ENCODE data around the gene SLC25A5. TPM values are rescaled to one million over a fixed set of nuclear protein-coding genes. Genes with fewer than 3 reads are reported as not detected.

Gene SLC25A5
- total and polyA plus RNA-seq, 2 experiments from 2014 or later, result 348 to 451 TPM

GRCh38 chrX:119419898-119420297 lies 48.3 kb upstream of the SLC25A5 start:
- TF ChIP-seq EZH2 (IDR thresholded peaks at IDR 0.05; ENCODE audit: low read depth, unreplicated experiment) (no peak), STAT1 (IDR thresholded peaks at IDR 0.05; ENCODE audit: unreplicated experiment) (no peak), ZNF114 (CRISPR knock-in tag; IDR thresholded peaks at IDR 0.05) (no peak), ETS1 (IDR thresholded peaks at IDR 0.05) (no peak), EZH2phosphoT487 (IDR thresholded peaks at IDR 0.05; ENCODE audit: unreplicated experiment) (no peak), ZNF331 (CRISPR knock-in tag; IDR thresholded peaks at IDR 0.05; ENCODE audit: low read depth) (no peak), POLR2AphosphoS5 (IDR thresholded peaks at IDR 0.05; ENCODE audit: low read depth) (no peak), REST (IDR thresholded peaks at IDR 0.05; ENCODE audit: unreplicated experiment) (no peak), CREB1 (CRISPR knock-in tag; IDR thresholded peaks at IDR 0.05; ENCODE audit: low read depth) (no peak), CTCF (conservative IDR thresholded peaks at IDR 0.05; ENCODE audit: low read depth in 2 of 2) (no peak), NANOG (IDR thresholded peaks at IDR 0.05; ENCODE audit: borderline replicate concordance) (no peak), JUNB (IDR thresholded peaks at IDR 0.05; ENCODE audit: unreplicated experiment) (no peak), ZNF462 (CRISPR knock-in tag; IDR thresholded peaks at IDR 0.05) (no peak)
- H3K27me3 Mint-ChIP-seq (ENCODE audit: insufficient read depth, low read depth, poor library complexity), result peaks cover 2% of the 10 kb centered on the region
- Histone ChIP-seq H3F3A (replicated peaks; ENCODE audit: low read depth) (no peaks in the 10 kb centered on the region), H3K4me1 (ENCODE audit: insufficient read depth) (peaks cover 3% of the 10 kb centered on the region; the same call in 1 of the 2 replicates), H4K20me1 (replicated peaks; ENCODE audit: insufficient read depth) (no peaks in the 10 kb centered on the region), H3K27ac (ENCODE audit: low read depth) (no peak overlapping the region), H3K4me3 (no peak overlapping the region), H3K27me3 (ENCODE audit: insufficient read depth) (no peaks in the 10 kb centered on the region), H3K36me3 (ENCODE audit: insufficient read depth) (no peaks in the 10 kb centered on the region), H3K79me2 (replicated peaks; ENCODE audit: insufficient read depth) (no peaks in the 10 kb centered on the region), H3K4me2 (no peak overlapping the region), H2AFZ (no peak overlapping the region), H3K9me2 (ENCODE audit: insufficient read depth) (no peaks in the 10 kb centered on the region)
- ATAC-seq, result no peak
- no peaks in the 10 kb centered on the region for H3K36me3 Mint-ChIP-seq (ENCODE audit: low read depth)
- no peak overlapping the region for H3K4me3 Mint-ChIP-seq
- H3K9me3 Mint-ChIP-seq, result no peaks in the 10 kb centered on the region
- DNase-seq (ENCODE audit: low spot score), result no peak
- H3K4me1 Mint-ChIP-seq, result peaks cover 21% of the 10 kb centered on the region
- H3K27ac Mint-ChIP-seq, result no peak overlapping the region
